SK-N-SH (cell line): Measurements from ENCODE around the gene AFF3. TPM values are rescaled to one million over a fixed set of nuclear protein-coding genes. Genes with fewer than 3 reads are reported as not detected.

Source experiments
- CTCF ChIA-PET: fragments of 300-600, 350-600 bp; formaldehyde crosslinking; extraction: SDS; loops from one replicate; lab custom pipeline; 2021; lab: Yijun Ruan, JAX
- POLR2A ChIA-PET: fragments of 350-600 bp; sonication (Branson Sonifier 250); formaldehyde crosslinking; extraction: SDS; loops from one replicate; lab custom pipeline; 2020; ENCODE audit warnings: antibody characterized with exemption, inconsistent platforms; lab: Yijun Ruan, JAX
- DNase-seq: peaks from one replicate; pipeline ENCODE4 v3.0.0; 2012
- H2AFZ ChIP-seq: fragments of 200-600 bp; sonication (generic); 2 replicates; pipeline ENCODE4 v1.8.1; 2016; ENCODE audit warnings: antibody characterized with exemption, mild to moderate bottlenecking, low read depth
- H3F3A ChIP-seq: fragments of 200-600 bp; sonication (generic); replicated peaks from 2 replicates; pipeline ENCODE3; 2016; ENCODE audit warnings: antibody characterized with exemption, mild to moderate bottlenecking; ENCODE audit not compliant: insufficient read depth
- H3K27ac ChIP-seq, 2 experiments: fragments of 200-500 bp in 1 of 2; fragments of 200-600 bp in 1 of 2; sonication (Bioruptor generic) in 1 of 2; sonication (generic), shearing (Covaris generic) in 1 of 2; 2 replicates each; pipeline versions ENCODE4 v1.5.1 to v1.6.1; 2014 to 2016; ENCODE audit warnings: low read depth in 2 of 2, inconsistent platforms in 1 of 2, low read length in 1 of 2, mild to moderate bottlenecking in 1 of 2, mixed read lengths in 1 of 2
- H3K27me3 ChIP-seq: fragments of 200-600 bp; sonication (generic), shearing (Covaris generic); 2 replicates; pipeline ENCODE4 v1.6.1; 2016; ENCODE audit warnings: mixed run types; ENCODE audit not compliant: insufficient read depth
- H3K36me3 ChIP-seq, 2 experiments: fragments of 200-500 bp in 1 of 2; fragments of 200-600 bp in 1 of 2; sonication (Bioruptor generic) in 1 of 2; sonication (generic) in 1 of 2; replicated peaks in 1 of 2; 2 replicates each; pipeline versions ENCODE3 to v1.5.1; 2014 to 2016; ENCODE audit warnings: low read length in 1 of 2, mild to moderate bottlenecking in 1 of 2; ENCODE audit not compliant: insufficient read depth in 2 of 2, control insufficient read depth in 1 of 2
- H3K4me1 ChIP-seq, 2 experiments: fragments of 200-500 bp in 1 of 2; fragments of 200-600 bp in 1 of 2; sonication (Bioruptor generic) in 1 of 2; sonication (generic), shearing (Covaris generic) in 1 of 2; 2 replicates each; pipeline versions ENCODE4 v1.5.1 to v1.6.1; 2014 to 2016; ENCODE audit warnings: low read depth in 1 of 2, low read length in 1 of 2, mixed run types in 1 of 2; ENCODE audit not compliant: insufficient read depth in 2 of 2, control insufficient read depth in 1 of 2
- H3K4me2 ChIP-seq: fragments of 200-600 bp; sonication (generic), shearing (Covaris generic); 2 replicates; pipeline ENCODE4 v1.6.1; 2017; ENCODE audit warnings: mixed run types
- H3K4me3 ChIP-seq, 2 experiments: fragments of 200-500 bp in 1 of 2; fragments of 200-600 bp in 1 of 2; sonication (Bioruptor generic) in 1 of 2; sonication (generic), shearing (Covaris generic) in 1 of 2; 2 replicates each; pipeline versions ENCODE4 v1.5.1 to v1.8.1; 2014 to 2016; ENCODE audit warnings: low read depth in 2 of 2, inconsistent platforms in 1 of 2, low read length in 1 of 2, mild to moderate bottlenecking in 1 of 2, mixed read lengths in 1 of 2, moderate library complexity in 1 of 2
- H3K79me2 ChIP-seq: fragments of 200-600 bp; sonication (generic); 2 replicates; pipeline ENCODE4 v1.8.1; 2017; ENCODE audit warnings: mild to moderate bottlenecking; ENCODE audit not compliant: insufficient read depth
- H3K9ac ChIP-seq: fragments of 200-600 bp; sonication (generic); 2 replicates; pipeline ENCODE4 v1.6.1; 2017; ENCODE audit warnings: mixed run types
- H3K9me2 ChIP-seq: fragments of 200-600 bp; sonication (generic); 2 replicates; pipeline ENCODE4 v1.6.1; 2017; ENCODE audit warnings: mixed run types
- H3K9me3 ChIP-seq: fragments of 200-600 bp; sonication (generic); 2 replicates; pipeline ENCODE4 v1.6.1; 2017; ENCODE audit warnings: mixed run types, mild to moderate bottlenecking, moderate library complexity
- H4K20me1 ChIP-seq: fragments of 200-600 bp; sonication (generic); 2 replicates; pipeline ENCODE4 v1.6.1; 2017; ENCODE audit warnings: mild to moderate bottlenecking, mixed run types; ENCODE audit not compliant: insufficient read depth
- CHD2 ChIP-seq: fragments of 150-350 bp; IDR thresholded peaks from 2 replicates; pipeline ENCODE4 v1.6.1; 2018; ENCODE audit warnings: low read length; ENCODE audit not compliant: partially characterized antibody
- EZH2phosphoT487 ChIP-seq: fragments of 200-600 bp; sonication (generic); IDR thresholded peaks from 2 replicates; pipeline ENCODE4 v1.6.1; 2017; ENCODE audit warnings: low read depth, mixed run types, mild to moderate bottlenecking, antibody characterized with exemption, moderate library complexity, borderline replicate concordance
- FOSL2 ChIP-seq: IDR thresholded peaks from 2 replicates; pipeline ENCODE4 v1.4.0; 2012; ENCODE audit warnings: low read depth, mild to moderate bottlenecking, moderate library complexity, borderline replicate concordance
- GATA2 ChIP-seq: sonication (generic); formaldehyde crosslinking; IDR thresholded peaks from 2 replicates; pipeline ENCODE4 v1.5.0; 2020; ENCODE audit warnings: mild to moderate bottlenecking, missing genetic modification reagents
- JUND ChIP-seq: IDR thresholded peaks from 2 replicates; pipeline ENCODE4 v1.4.0; 2012
- MEF2A ChIP-seq: IDR thresholded peaks from 2 replicates; pipeline ENCODE4 v1.4.0; 2012; ENCODE audit warnings: low read depth, borderline replicate concordance
- NFIC ChIP-seq: IDR thresholded peaks from 2 replicates; pipeline ENCODE4 v1.4.0; 2012; ENCODE audit warnings: borderline replicate concordance
- POLR2AphosphoS5 ChIP-seq: IDR thresholded peaks from 2 replicates; pipeline ENCODE4 v1.6.1; 2012; ENCODE audit warnings: low read depth, low read length
- RAD21 ChIP-seq: IDR thresholded peaks from 2 replicates; pipeline ENCODE4 v1.6.1; 2012; ENCODE audit warnings: mild to moderate bottlenecking, low read length
- RXRA ChIP-seq: IDR thresholded peaks from 2 replicates; pipeline ENCODE4 v1.4.0; 2012; ENCODE audit warnings: low read depth, mild to moderate bottlenecking, borderline replicate concordance
- SIN3A ChIP-seq: IDR thresholded peaks from 2 replicates; pipeline ENCODE4 v1.6.1; 2012; ENCODE audit warnings: low read depth, mild to moderate bottlenecking, low read length, moderate library complexity, borderline replicate concordance
- SMC3 ChIP-seq: IDR thresholded peaks from 2 replicates; pipeline ENCODE4 v1.6.1; 2012; ENCODE audit warnings: low read depth, low read length, improper control_type of control experiment
- TAF1 ChIP-seq: IDR thresholded peaks from 2 replicates; pipeline ENCODE4 v1.6.1; 2012; ENCODE audit warnings: low read depth, mild to moderate bottlenecking, low read length, moderate library complexity, borderline replicate concordance
- TCF12 ChIP-seq: IDR thresholded peaks from 2 replicates; pipeline ENCODE4 v1.4.0; 2012
- YY1 ChIP-seq: IDR thresholded peaks from 2 replicates; pipeline ENCODE4 v1.4.0; 2012; ENCODE audit warnings: low read depth, mild to moderate bottlenecking
- WGBS: methylation state at CpG from one replicate; pipeline ENCODE4 v1.1.6; 2017; ENCODE audit warnings: low lambda C conversion rate; 5-methylcytosine and 5-hydroxymethylcytosine counted together
- polyA plus RNA-seq, 3 experiments: library from polyadenylated mRNA; depleted of rRNA; stranded (reverse); fragments of >200 nt; gene quantifications; 2 replicates each; pipeline ENCODE4 v1.2.3, GENCODE V29; 2012
- TF ChIP-seq, protein P1 (sequence below): IDR thresholded peaks from 2 replicates; pipeline ENCODE4 v1.4.0; 2012; ENCODE audit warnings: low read depth, borderline replicate concordance
- TF ChIP-seq, protein P2 (sequence below): IDR thresholded peaks from 2 replicates; pipeline ENCODE4 v1.6.1; 2012; ENCODE audit warnings: mild to moderate bottlenecking, low read depth, low read length, moderate library complexity
- TF ChIP-seq, protein P3 (sequence below): fragments of 150-350 bp; IDR thresholded peaks from 2 replicates; pipeline ENCODE4 v1.6.1; 2017; ENCODE audit warnings: antibody characterized with exemption, low read length, low read depth, borderline replicate concordance
- TF ChIP-seq, protein P4 (sequence below): IDR thresholded peaks from 2 replicates; pipeline ENCODE4 v1.4.0; 2012; ENCODE audit warnings: low read depth

The AFF3 gene
- polyA plus RNA-seq, 1 of the 3 experiments (the other 2 are of a cell fraction), result 0.36 TPM

DNA sequence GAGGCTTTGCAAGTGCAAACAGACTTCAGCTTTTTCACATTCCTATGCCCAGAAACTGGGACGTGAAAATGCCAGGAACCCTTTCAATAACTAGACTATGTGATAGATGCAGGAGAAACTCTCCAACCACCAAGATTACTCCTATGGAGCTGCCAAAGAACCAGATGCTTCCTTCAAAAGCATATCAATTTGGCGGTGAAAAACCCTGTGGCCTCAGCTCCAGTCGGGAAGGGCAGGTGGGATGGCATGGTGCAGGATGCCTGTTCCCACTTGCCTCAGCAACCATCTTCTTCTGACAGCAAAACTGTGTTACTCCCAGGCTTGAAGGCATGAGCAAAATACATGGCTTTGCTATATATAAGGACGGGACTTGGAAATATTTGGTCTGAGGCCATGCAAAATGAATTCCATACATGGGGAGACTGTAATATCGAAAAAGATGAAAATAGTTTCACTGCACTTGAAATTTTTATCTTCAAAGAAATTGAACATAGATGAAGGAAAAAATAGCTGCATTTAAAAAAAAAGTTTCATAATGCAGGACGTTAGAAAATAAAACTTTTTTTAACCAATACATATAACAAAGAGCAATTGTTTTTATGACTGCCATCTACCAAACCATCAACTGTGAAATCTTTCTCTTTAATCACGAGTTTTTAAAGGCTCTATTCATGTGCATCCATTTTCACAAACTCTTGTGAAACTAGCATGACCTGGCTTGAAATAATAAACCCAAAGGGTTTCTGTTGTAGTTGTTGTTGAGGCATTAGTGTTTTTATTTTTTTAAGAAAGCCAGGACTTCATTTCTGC lies 99.1 kb downstream of the AFF3 start:
- WGBS, result 56% methylated on average over 7 of the region's 7 CpGs
- H3K9me2 ChIP-seq, result no peaks in the 10 kb centered on the region
- no peaks in the 10 kb centered on the region for H3F3A ChIP-seq
- ChIA-PET POLR2A (no interaction called here), CTCF (interaction anchor here (0.9 to 1.6 kb wide), 3 partner anchors 13 to 317 kb away, joined by 3 read pairs; no protein-coding TSS in a partner anchor)
- H3K9ac ChIP-seq, result no peak overlapping the region
- H4K20me1 ChIP-seq, result no peaks in the 10 kb centered on the region
- no peaks in the 10 kb centered on the region; a peak in 1 of 4 replicates for H3K4me1 ChIP-seq
- H3K9me3 ChIP-seq, result no peaks in the 10 kb centered on the region
- no peak for TF ChIP-seq MEF2A
- TF ChIP-seq, protein P1, sequence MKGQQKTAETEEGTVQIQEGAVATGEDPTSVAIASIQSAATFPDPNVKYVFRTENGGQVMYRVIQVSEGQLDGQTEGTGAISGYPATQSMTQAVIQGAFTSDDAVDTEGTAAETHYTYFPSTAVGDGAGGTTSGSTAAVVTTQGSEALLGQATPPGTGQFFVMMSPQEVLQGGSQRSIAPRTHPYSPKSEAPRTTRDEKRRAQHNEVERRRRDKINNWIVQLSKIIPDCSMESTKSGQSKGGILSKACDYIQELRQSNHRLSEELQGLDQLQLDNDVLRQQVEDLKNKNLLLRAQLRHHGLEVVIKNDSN, result no peak
- TF ChIP-seq, protein P2, sequence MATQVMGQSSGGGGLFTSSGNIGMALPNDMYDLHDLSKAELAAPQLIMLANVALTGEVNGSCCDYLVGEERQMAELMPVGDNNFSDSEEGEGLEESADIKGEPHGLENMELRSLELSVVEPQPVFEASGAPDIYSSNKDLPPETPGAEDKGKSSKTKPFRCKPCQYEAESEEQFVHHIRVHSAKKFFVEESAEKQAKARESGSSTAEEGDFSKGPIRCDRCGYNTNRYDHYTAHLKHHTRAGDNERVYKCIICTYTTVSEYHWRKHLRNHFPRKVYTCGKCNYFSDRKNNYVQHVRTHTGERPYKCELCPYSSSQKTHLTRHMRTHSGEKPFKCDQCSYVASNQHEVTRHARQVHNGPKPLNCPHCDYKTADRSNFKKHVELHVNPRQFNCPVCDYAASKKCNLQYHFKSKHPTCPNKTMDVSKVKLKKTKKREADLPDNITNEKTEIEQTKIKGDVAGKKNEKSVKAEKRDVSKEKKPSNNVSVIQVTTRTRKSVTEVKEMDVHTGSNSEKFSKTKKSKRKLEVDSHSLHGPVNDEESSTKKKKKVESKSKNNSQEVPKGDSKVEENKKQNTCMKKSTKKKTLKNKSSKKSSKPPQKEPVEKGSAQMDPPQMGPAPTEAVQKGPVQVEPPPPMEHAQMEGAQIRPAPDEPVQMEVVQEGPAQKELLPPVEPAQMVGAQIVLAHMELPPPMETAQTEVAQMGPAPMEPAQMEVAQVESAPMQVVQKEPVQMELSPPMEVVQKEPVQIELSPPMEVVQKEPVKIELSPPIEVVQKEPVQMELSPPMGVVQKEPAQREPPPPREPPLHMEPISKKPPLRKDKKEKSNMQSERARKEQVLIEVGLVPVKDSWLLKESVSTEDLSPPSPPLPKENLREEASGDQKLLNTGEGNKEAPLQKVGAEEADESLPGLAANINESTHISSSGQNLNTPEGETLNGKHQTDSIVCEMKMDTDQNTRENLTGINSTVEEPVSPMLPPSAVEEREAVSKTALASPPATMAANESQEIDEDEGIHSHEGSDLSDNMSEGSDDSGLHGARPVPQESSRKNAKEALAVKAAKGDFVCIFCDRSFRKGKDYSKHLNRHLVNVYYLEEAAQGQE, result no peak
- TF ChIP-seq YY1, result no peak
- TF ChIP-seq RXRA, result no peak
- H3K4me2 ChIP-seq, result no peak overlapping the region
- DNase-seq, result no peak
- no peak overlapping the region for H2AFZ ChIP-seq
- H3K27me3 ChIP-seq, result no peaks in the 10 kb centered on the region
- H3K27ac ChIP-seq, result no peak overlapping the region
- H3K4me3 ChIP-seq, result no peak overlapping the region
- H3K79me2 ChIP-seq, result no peaks in the 10 kb centered on the region
- no peaks in the 10 kb centered on the region for H3K36me3 ChIP-seq

DNA sequence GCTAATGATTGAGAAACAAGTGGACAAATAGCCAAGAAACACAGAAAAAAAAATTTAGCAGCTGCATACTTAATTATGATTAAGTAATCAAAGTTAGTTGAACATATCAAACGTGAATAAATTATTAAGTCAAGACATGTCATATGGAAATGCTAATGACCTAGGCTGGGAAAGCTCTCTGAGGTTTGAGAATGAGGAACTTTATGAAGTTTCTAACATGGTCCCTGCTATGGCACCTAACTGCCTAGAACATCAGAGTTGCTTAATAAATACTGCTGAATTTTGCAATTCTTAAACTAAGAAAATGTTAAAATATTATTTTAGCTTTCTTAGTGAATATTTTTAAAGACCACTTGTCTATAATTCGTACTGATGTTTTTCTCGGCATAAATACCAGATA lies 99.8 kb downstream of the AFF3 start:
- no peak overlapping the region for H3K27ac ChIP-seq
- no peak for DNase-seq
- POLR2A ChIA-PET, result no interaction called here
- no peak for TF ChIP-seq POLR2AphosphoS5
- no peak for TF ChIP-seq TCF12
- no peak for TF ChIP-seq JUND
- no peak for TF ChIP-seq TAF1
- no peak for TF ChIP-seq FOSL2
- TF ChIP-seq EZH2phosphoT487, result no peak
- TF ChIP-seq YY1, result no peak
- TF ChIP-seq SIN3A, result no peak
- TF ChIP-seq, protein P3, sequence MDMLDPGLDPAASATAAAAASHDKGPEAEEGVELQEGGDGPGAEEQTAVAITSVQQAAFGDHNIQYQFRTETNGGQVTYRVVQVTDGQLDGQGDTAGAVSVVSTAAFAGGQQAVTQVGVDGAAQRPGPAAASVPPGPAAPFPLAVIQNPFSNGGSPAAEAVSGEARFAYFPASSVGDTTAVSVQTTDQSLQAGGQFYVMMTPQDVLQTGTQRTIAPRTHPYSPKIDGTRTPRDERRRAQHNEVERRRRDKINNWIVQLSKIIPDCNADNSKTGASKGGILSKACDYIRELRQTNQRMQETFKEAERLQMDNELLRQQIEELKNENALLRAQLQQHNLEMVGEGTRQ, result no peak
- no peak for TF ChIP-seq RAD21
- no peak for TF ChIP-seq GATA2 (CRISPR knock-in tag)
- TF ChIP-seq NFIC, result no peak
- TF ChIP-seq, protein P4, sequence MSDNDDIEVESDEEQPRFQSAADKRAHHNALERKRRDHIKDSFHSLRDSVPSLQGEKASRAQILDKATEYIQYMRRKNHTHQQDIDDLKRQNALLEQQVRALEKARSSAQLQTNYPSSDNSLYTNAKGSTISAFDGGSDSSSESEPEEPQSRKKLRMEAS, result no peak
- TF ChIP-seq SMC3, result no peak
- TF ChIP-seq CHD2, result no peak
- TF ChIP-seq, all 33 proteins: peak for 0
- no peak overlapping the region for H3K9ac ChIP-seq
- no peaks in the 10 kb centered on the region for H3K27me3 ChIP-seq
- no peak overlapping the region for H3K4me2 ChIP-seq
- H3K4me3 ChIP-seq, result no peak overlapping the region
- no peaks in the 10 kb centered on the region for H3K9me2 ChIP-seq
- CTCF ChIA-PET, result interaction anchor here (0.9 to 1.6 kb wide), 2 partner anchors 12 to 317 kb away, joined by 3 read pairs; no protein-coding TSS in a partner anchor
- no peaks in the 10 kb centered on the region for H3K36me3 ChIP-seq
- H3K79me2 ChIP-seq, result no peaks in the 10 kb centered on the region
- no peak overlapping the region for H2AFZ ChIP-seq
- H3F3A ChIP-seq, result no peaks in the 10 kb centered on the region
- no peaks in the 10 kb centered on the region for H4K20me1 ChIP-seq
- WGBS, result 53% methylated on average over 3 of the region's 3 CpGs
- H3K9me3 ChIP-seq, result no peaks in the 10 kb centered on the region
- no peaks in the 10 kb centered on the region; a peak in 1 of 4 replicates for H3K4me1 ChIP-seq
